Esophagus squamous epithelium (tissue), 4 donors: Measurements from ENCODE around the gene CMYA5.
A peak's percentile ranks its signal among the peaks of the same experiment; 100 is the strongest.

Experiments used
- POLR2A ChIP-seq, 4 donors: fragments of 450-650 bp; IDR thresholded peaks; one replicate each; pipeline ENCODE4 v1.6.1; 2017; ENCODE audit warnings: antibody characterized with exemption in 4 of 4, mild to moderate bottlenecking in 4 of 4, moderate library complexity in 3 of 4
- TF ChIP-seq, protein P1 (sequence below), 6 experiments: fragments of 450-650 bp in 4 of 6; fragments of 200-600 bp in 2 of 6; sonication (generic) in 2 of 6; IDR thresholded peaks; one replicate each; pipeline ENCODE4 v1.5.1; 2016 to 2019; ENCODE audit warnings: antibody characterized with exemption in 6 of 6, mild to moderate bottlenecking in 4 of 6, moderate library complexity in 4 of 6

GRCh38 chr5:79702606-79703380 is 13.2 kb downstream of the CMYA5 start:
- TF ChIP-seq, protein P1, sequence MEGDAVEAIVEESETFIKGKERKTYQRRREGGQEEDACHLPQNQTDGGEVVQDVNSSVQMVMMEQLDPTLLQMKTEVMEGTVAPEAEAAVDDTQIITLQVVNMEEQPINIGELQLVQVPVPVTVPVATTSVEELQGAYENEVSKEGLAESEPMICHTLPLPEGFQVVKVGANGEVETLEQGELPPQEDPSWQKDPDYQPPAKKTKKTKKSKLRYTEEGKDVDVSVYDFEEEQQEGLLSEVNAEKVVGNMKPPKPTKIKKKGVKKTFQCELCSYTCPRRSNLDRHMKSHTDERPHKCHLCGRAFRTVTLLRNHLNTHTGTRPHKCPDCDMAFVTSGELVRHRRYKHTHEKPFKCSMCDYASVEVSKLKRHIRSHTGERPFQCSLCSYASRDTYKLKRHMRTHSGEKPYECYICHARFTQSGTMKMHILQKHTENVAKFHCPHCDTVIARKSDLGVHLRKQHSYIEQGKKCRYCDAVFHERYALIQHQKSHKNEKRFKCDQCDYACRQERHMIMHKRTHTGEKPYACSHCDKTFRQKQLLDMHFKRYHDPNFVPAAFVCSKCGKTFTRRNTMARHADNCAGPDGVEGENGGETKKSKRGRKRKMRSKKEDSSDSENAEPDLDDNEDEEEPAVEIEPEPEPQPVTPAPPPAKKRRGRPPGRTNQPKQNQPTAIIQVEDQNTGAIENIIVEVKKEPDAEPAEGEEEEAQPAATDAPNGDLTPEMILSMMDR (IDR thresholded peaks at IDR 0.05): peak in 2 of 6 experiments; percentile 28 to 48
- no peak for TF ChIP-seq POLR2A (IDR thresholded peaks at IDR 0.05)
